Heart right ventricle (tissue), 16 donors: Measurements from ENCODE around the gene HPRT1. TPM values are rescaled to one million over a fixed set of nuclear protein-coding genes. Genes with fewer than 3 reads are reported as not detected.

Experiments
- ATAC-seq, 8 donors: fragments of 200-7000 bp; cut with Tn5 transposase; one replicate each; pipeline ENCODE4 v1.9.1; 2020; ENCODE audit warnings: mild to moderate bottlenecking in 8 of 8, moderate library complexity in 8 of 8, moderate number of reproducible peaks in 1 of 8
- DNase-seq, 2 donors: peaks; one replicate each; pipeline ENCODE4 v3.0.0-alpha.2; 2020
- H3K27ac ChIP-seq, 10 donors: fragments of 200-600 bp; sonication (generic) in 2 of 10; one replicate each; pipeline versions ENCODE4 v1.5.0 to v1.8.0; 2020 to 2022; ENCODE audit warnings: mild to moderate bottlenecking in 3 of 10
- H3K27me3 ChIP-seq, 7 donors: fragments of 200-600 bp; one replicate each; pipeline ENCODE4 v1.8.0; 2021 to 2022; ENCODE audit warnings: mild to moderate bottlenecking in 2 of 7
- H3K36me3 ChIP-seq, 9 donors: fragments of 200-600 bp; sonication (generic) in 1 of 9; one replicate each; pipeline versions ENCODE4 v1.5.0 to v1.8.0; 2020 to 2022; ENCODE audit warnings: mild to moderate bottlenecking in 2 of 9
- H3K4me1 ChIP-seq, 9 donors: fragments of 200-600 bp; sonication (generic) in 1 of 9; one replicate each; pipeline versions ENCODE4 v1.5.0 to v1.8.0; 2020 to 2022; ENCODE audit warnings: mild to moderate bottlenecking in 4 of 9
- H3K4me3 ChIP-seq, 10 donors: fragments of 200-600 bp; sonication (generic) in 2 of 10; one replicate each; pipeline versions ENCODE4 v1.5.0 to v1.8.0; 2020 to 2022; ENCODE audit warnings: mild to moderate bottlenecking in 7 of 10, moderate library complexity in 2 of 10
- H3K9me3 ChIP-seq, 11 donors: fragments of 200-600 bp in 10 of 11; sonication (generic) in 2 of 11; one replicate each; pipeline versions ENCODE4 v1.5.0 to v1.8.0; 2013 to 2022; ENCODE audit warnings: mild to moderate bottlenecking in 2 of 11, control low read depth in 1 of 11, moderate library complexity in 1 of 11
- CTCF ChIP-seq, 9 donors: fragments of 200-600 bp; sonication (generic) in 2 of 9; IDR thresholded peaks; one replicate each; pipeline versions ENCODE4 v1.5.0 to v1.8.0; 2021 to 2022; ENCODE audit warnings: antibody characterized with exemption in 9 of 9, mild to moderate bottlenecking in 5 of 9, moderate library complexity in 1 of 9
- WGBS, 2 donors: extraction: QIAGEN DNeasy Blood & Tissue Kit; methylation state at CpG; one replicate each; pipeline ENCODE4 v1.1.7; 2013; ENCODE audit warnings: inconsistent platforms in 1 of 2; 5-methylcytosine and 5-hydroxymethylcytosine counted together
- intact Hi-C, 10 donors: fragments of 100-400 bp; cut with DNase I; formaldehyde crosslinking; loops; one replicate each; pipeline versions ENCODE4 v1.11.1 to v1.14.2; 2022
- polyA plus RNA-seq, 2 donors: library from polyadenylated mRNA; stranded (reverse); fragments of 200-250 nt; gene quantifications; one replicate each; pipeline ENCODE4 v1.2.3, GENCODE V29; 2013
- total RNA-seq, 10 donors: library from RNA; stranded (reverse); fragmentation: NEBNext Ultra II Directional in 3 of 10; extraction: Animal tissue kit (Norgen Biotek cat#: 25700) in 3 of 10; gene quantifications; one replicate each; pipeline versions ENCODE4 v1.2.1 to v1.2.4, GENCODE V29; 2021 to 2023
- donor health status: Arrhythmogenic right ventricular cardiomyopathy.
- donor health status: ischemic (EF 13 %, LVEDD 7.1; RV severe dilation, severe dysfunction).
- donor health status: healthy with polysubstance abuse.
- donor health status: DM: no; HTN: yes; CAD: no.
- donor health status: DM: no; HTN: no; CAD: no.
- donor health status: ischemic (EF 25% LVEDD 6.9; RV normal size, moderate dysfunction).
- donor health status: ischemic (EF 25% LVEDD 5.7; RV mildly dilated, moderate dysfunction).
- donor health status: healthy.
- donor health status: DM: yes; HTN: yes; CAD: no.
- donor health status: Ischemic cardiomyopathy.
- donor health status: ischemic (EF 35%, LVEDD 5.7; RV mildly dilated, moderate dysfunction).
- donor health status: nonischemic (EF 11% LVEDD 7.7; RV severe dilation, severe dysfunction).
- donor health status: DM: yes; HTN: yes; CAD: no.
- donor health status: PGD.
- donor health status: ischemic (EF 29% LVEDD 5.4; RV normal size, mild dysfunction).
- donor health status: nonischemic (EF 23%, LVEDD 6.1; RV moderate dilation, normal function).

HPRT1 gene
- total and polyA plus RNA-seq, 12 donors = 17.0 to 29.6 (median 25.6) TPM

- DNase-seq (no peak), ATAC-seq (no peak)
- no peak overlapping the region for H3K27ac ChIP-seq
- no peak for TF ChIP-seq CTCF (IDR thresholded peaks at IDR 0.05)
- no peaks in the 10 kb centered on the region for H3K27me3 ChIP-seq
- H3K4me3 ChIP-seq = no peak overlapping the region
- 84 to 90% methylated on average over 2 of the region's 2 CpGs for WGBS, 2 donors
- peaks cover 0 to 15% (median 0%) of the 10 kb centered on the region in 9 donors for H3K36me3 ChIP-seq
- intact Hi-C loops = loop anchor here in 6 of 10 donors (5.0 to 10.0 kb wide), 5 partner anchors 271 to 603 kb away; no protein-coding TSS in a partner anchor
- H3K9me3 ChIP-seq = no peaks in the 10 kb centered on the region
- no peaks in the 10 kb centered on the region for H3K4me1 ChIP-seq
Observed at GRCh38 chrX:134481339-134481738, 21.4 kb downstream of the HPRT1 start.

GRCh38 chrX:134482371-134482770 lies 22.4 kb downstream of the HPRT1 start:
- intact Hi-C loops = loop anchor here in 6 of 10 donors (5.0 to 10.0 kb wide), 5 partner anchors 270 to 602 kb away; no protein-coding TSS in a partner anchor
- WGBS, 2 donors = 88 to 89% methylated on average over 3 of the region's 3 CpGs
- no peaks in the 10 kb centered on the region for H3K4me1 ChIP-seq
- DNase-seq (no peak), ATAC-seq (no peak)
- TF ChIP-seq CTCF (IDR thresholded peaks at IDR 0.05) = no peak
- H3K27ac ChIP-seq = no peak overlapping the region
- no peak overlapping the region for H3K4me3 ChIP-seq
- H3K9me3 ChIP-seq = no peaks in the 10 kb centered on the region
- no peaks in the 10 kb centered on the region for H3K27me3 ChIP-seq
- peaks cover 0 to 17% (median 0%) of the 10 kb centered on the region in 9 donors for H3K36me3 ChIP-seq

GRCh38 chrX:134484039-134484438 lies 24.1 kb downstream of the HPRT1 start:
- H3K4me1 ChIP-seq = no peaks in the 10 kb centered on the region

GRCh38 chrX:134501941-134502340 lies 42.0 kb downstream of the HPRT1 start:
- intact Hi-C loops = no loop called here
- ATAC-seq = no peak
- no peak for DNase-seq
- H3K4me1 ChIP-seq = no peaks in the 10 kb centered on the region
- 72 to 88% methylated on average over 2 of the region's 2 CpGs for WGBS, 2 donors
- H3K9me3 ChIP-seq = no peaks in the 10 kb centered on the region
- H3K27ac ChIP-seq = no peak overlapping the region
- TF ChIP-seq CTCF (IDR thresholded peaks at IDR 0.05) = no peak
- H3K27me3 ChIP-seq = no peaks in the 10 kb centered on the region
- no peak overlapping the region for H3K4me3 ChIP-seq
- H3K36me3 ChIP-seq = peaks cover 0 to 19% (median 0%) of the 10 kb centered on the region in 9 donors

More at GRCh38 chrX:134484039-134484438, 24.1 kb downstream of the HPRT1 start:
- H3K36me3 ChIP-seq = peaks cover 0 to 11% (median 0%) of the 10 kb centered on the region in 9 donors
- ATAC-seq = no peak
- H3K27me3 ChIP-seq = no peaks in the 10 kb centered on the region
- H3K9me3 ChIP-seq = no peaks in the 10 kb centered on the region
- intact Hi-C loops = loop anchor here in 6 of 10 donors (5.0 to 10.0 kb wide), 5 partner anchors 268 to 601 kb away; no protein-coding TSS in a partner anchor
- DNase-seq = no peak
- H3K27ac ChIP-seq = no peak overlapping the region
- H3K4me3 ChIP-seq = no peak overlapping the region
- 46 to 62% methylated on average over 1 of the region's 1 CpG for WGBS, 2 donors
- peak; percentile 29 to 73 (median 61) for TF ChIP-seq CTCF (IDR thresholded peaks at IDR 0.05)
